HG03457 (cell line): Measurements from ENCODE around the gene MED27.

Experiments used
- ATAC-seq: cut with Tn5 transposase; IDR thresholded peaks from one replicate; pipeline ENCODE4 v1.9.1; 2021; ENCODE audit warnings: moderate number of reproducible peaks; ENCODE audit not compliant: unreplicated experiment

MED27 gene

GRCh38 chr9:131864531-131864930, 215.1 kb downstream of the MED27 start:
- no peak for ATAC-seq

GRCh38 chr9:131863306-131863896, 216.3 kb downstream of the MED27 start:
- ATAC-seq: no peak

- ATAC-seq: no peak
These were observed 217.4 kb downstream of the MED27 start for GRCh38 chr9:131862261-131862660.

- no peak for ATAC-seq
These were observed 219.2 kb downstream of the MED27 start for GRCh38 chr9:131860430-131860829.

- ATAC-seq: no peak
These were observed 221.5 kb downstream of the MED27 start for GRCh38 chr9:131858147-131858546.

- ATAC-seq: no peak
These were observed 223.6 kb downstream of the MED27 start for GRCh38 chr9:131856105-131856504.

GRCh38 chr9:131854896-131855613, 224.6 kb downstream of the MED27 start:
- no peak for ATAC-seq

GRCh38 chr9:131854334-131854733, 225.3 kb downstream of the MED27 start:
- no peak for ATAC-seq

GRCh38 chr9:131853434-131853833, 226.2 kb downstream of the MED27 start:
- ATAC-seq: no peak

- ATAC-seq: no peak
These were observed 228.3 kb downstream of the MED27 start for GRCh38 chr9:131851414-131851813.

- no peak for ATAC-seq
These were observed 230.3 kb downstream of the MED27 start for GRCh38 chr9:131849391-131849790.

- no peak for ATAC-seq
These were observed 231.0 kb downstream of the MED27 start for GRCh38 chr9:131848570-131849160.

- no peak for ATAC-seq
These were observed 231.9 kb downstream of the MED27 start for GRCh38 chr9:131847665-131848354.

GRCh38 chr9:131845305-131846298, 234.1 kb downstream of the MED27 start:
- no peak for ATAC-seq

GRCh38 chr9:131844745-131845118, 234.9 kb downstream of the MED27 start:
- ATAC-seq: no peak

GRCh38 chr9:131843989-131844744, 235.5 kb downstream of the MED27 start:
- no peak for ATAC-seq

GRCh38 chr9:131841765-131842318, 237.8 kb downstream of the MED27 start:
- ATAC-seq: no peak

GRCh38 chr9:131840751-131841702, 238.6 kb downstream of the MED27 start:
- no peak for ATAC-seq
